A549 (cell line): ENCODE data around the gene CYP2S1. TPM values are rescaled to one million over a fixed set of nuclear protein-coding genes. Genes with fewer than 3 reads are reported as not detected.
A peak's percentile ranks its signal among the peaks of the same experiment; 100 is the strongest.

Experiments
- CEBPB ChIP-seq, 2 experiments: fragments of >200 bp in 1 of 2; sonication (Bioruptor Twin) in 1 of 2; formaldehyde crosslinking in 1 of 2; IDR thresholded peaks; 2 replicates each; pipeline ENCODE4 v1.6.1; 2012 to 2016
- CHD2 ChIP-seq: fragments of 150-350 bp; IDR thresholded peaks from 2 replicates; pipeline ENCODE4 v1.6.1; 2014; ENCODE audit warnings: low read length; ENCODE audit not compliant: partially characterized antibody
- CHD4 ChIP-seq: fragments of 200-600 bp; sonication (generic); IDR thresholded peaks from 2 replicates; pipeline ENCODE4 v1.6.1; 2016; ENCODE audit warnings: antibody characterized with exemption, mild to moderate bottlenecking, borderline replicate concordance
- EHF ChIP-seq: fragments of 250-450 bp; sonication (Bioruptor Pico); IDR thresholded peaks from 2 replicates; pipeline ENCODE4 v1.5.0; 2020; ENCODE audit warnings: mild to moderate bottlenecking
- EHMT2 ChIP-seq: fragments of 200-600 bp; sonication (generic); IDR thresholded peaks from 2 replicates; pipeline ENCODE4 v1.6.1; 2016; ENCODE audit warnings: antibody characterized with exemption, low read depth, mild to moderate bottlenecking, moderate library complexity
- EP300 ChIP-seq, 2 experiments: fragments of >200 bp; sonication (Bioruptor Twin); formaldehyde crosslinking; IDR thresholded peaks; 2 replicates in 1 of 2; 3 replicates in 1 of 2; pipeline ENCODE4 v1.6.1; 2016 to 2017
- ESRRA ChIP-seq: fragments of 150-350 bp; IDR thresholded peaks from 2 replicates; pipeline ENCODE4 v1.6.1; 2014; ENCODE audit warnings: mild to moderate bottlenecking, low read length, borderline replicate concordance
- GATA3 ChIP-seq: IDR thresholded peaks from 2 replicates; pipeline ENCODE4 v1.6.1; 2012; ENCODE audit warnings: borderline replicate concordance
- HEYL ChIP-seq: fragments of 250-450 bp; sonication (Bioruptor Pico); IDR thresholded peaks from 2 replicates; pipeline ENCODE4 v1.8.0; 2021; ENCODE audit warnings: mild to moderate bottlenecking, moderate library complexity
- HOXA7 ChIP-seq: fragments of 250-450 bp; sonication (Bioruptor Pico); IDR thresholded peaks from 2 replicates; pipeline ENCODE4 v1.5.0; 2020; ENCODE audit warnings: mild to moderate bottlenecking, moderate library complexity
- HOXB13 ChIP-seq: fragments of 250-450 bp; sonication (Bioruptor Pico); IDR thresholded peaks from 2 replicates; pipeline ENCODE4 v1.5.0; 2020; ENCODE audit warnings: low read depth, mild to moderate bottlenecking, moderate library complexity
- JUN ChIP-seq, 2 experiments: fragments of >200 bp; sonication (Bioruptor Twin); formaldehyde crosslinking; IDR thresholded peaks; 2 replicates in 1 of 2; 3 replicates in 1 of 2; pipeline ENCODE4 v1.6.1; 2016 to 2017
- NR3C1 ChIP-seq: fragments of >200 bp; sonication (Bioruptor Twin); formaldehyde crosslinking; IDR thresholded peaks from 3 replicates; pipeline ENCODE4 v1.6.1; 2017
- PHF8 ChIP-seq: fragments of 200-600 bp; sonication (generic); IDR thresholded peaks from 2 replicates; pipeline ENCODE4 v1.6.1; 2016; ENCODE audit warnings: low read depth, mild to moderate bottlenecking, antibody characterized with exemption, moderate library complexity, borderline replicate concordance
- POLR2A ChIP-seq: IDR thresholded peaks from 2 replicates; pipeline ENCODE4 v1.6.1; 2012; ENCODE audit warnings: mild to moderate bottlenecking, low read length
- RAD21 ChIP-seq, 2 experiments: fragments of >200 bp in 1 of 2; sonication (Bioruptor Twin) in 1 of 2; formaldehyde crosslinking in 1 of 2; IDR thresholded peaks in 1 of 2; conservative IDR thresholded peaks in 1 of 2; 2 replicates in 1 of 2; 3 replicates in 1 of 2; pipeline ENCODE4 v1.6.1; 2012 to 2018; ENCODE audit warnings: inconsistent platforms in 1 of 2
- SREBF2 ChIP-seq: fragments of 450-650 bp; IDR thresholded peaks from 2 replicates; pipeline ENCODE4 v1.6.1; 2014; ENCODE audit warnings: mild to moderate bottlenecking, moderate library complexity
- ZFP36 ChIP-seq: fragments of 450-650 bp; IDR thresholded peaks from 2 replicates; pipeline ENCODE4 v1.6.1; 2014; ENCODE audit warnings: borderline replicate concordance; ENCODE audit not compliant: partially characterized antibody
- ZNF302 ChIP-seq: fragments of 250-450 bp; sonication (Bioruptor Pico); IDR thresholded peaks from 2 replicates; pipeline ENCODE4 v1.9.0; 2021; ENCODE audit warnings: inconsistent platforms, mild to moderate bottlenecking, moderate library complexity
- ZSCAN20 ChIP-seq: fragments of 250-450 bp; sonication (Bioruptor Pico); IDR thresholded peaks from 2 replicates; pipeline ENCODE4 v1.8.0; 2022; ENCODE audit warnings: mild to moderate bottlenecking, moderate library complexity
- polyA plus RNA-seq, 4 experiments: library from polyadenylated mRNA; depleted of rRNA in 3 of 4; stranded (reverse); fragments of >200 nt; fragmentation: RNase III in 1 of 4; extraction: RNeasy Plus Mini Kit Qiagen cat#74134 plus additional on column Dnase treatment in 1 of 4; gene quantifications; 2 replicates in 3 of 4; 3 replicates in 1 of 4; pipeline ENCODE4 v1.2.3, GENCODE V29; 2011 to 2017
- TF ChIP-seq, protein P1 (sequence below): fragments of >200 bp; sonication (Bioruptor Twin); formaldehyde crosslinking; IDR thresholded peaks from 3 replicates; pipeline ENCODE4 v1.6.1; 2016
- TF ChIP-seq, protein P2 (sequence below): IDR thresholded peaks from 2 replicates; pipeline ENCODE4 v1.6.1; 2012
- TF ChIP-seq, protein P3 (sequence below): fragments of >200 bp; sonication (Bioruptor Twin); formaldehyde crosslinking; IDR thresholded peaks from 2 replicates; pipeline ENCODE4 v1.6.1; 2016
- TF ChIP-seq, protein P4 (sequence below): fragments of 250-450 bp; sonication (Bioruptor Pico); IDR thresholded peaks from 2 replicates; pipeline ENCODE4 v1.5.0; 2021; ENCODE audit warnings: mild to moderate bottlenecking, moderate library complexity, borderline replicate concordance
- TF ChIP-seq, protein P5 (sequence below): fragments of 250-450 bp; sonication (Bioruptor Pico); IDR thresholded peaks from 2 replicates; pipeline ENCODE4 v1.5.0; 2020; ENCODE audit warnings: low read depth, mild to moderate bottlenecking, moderate library complexity

The CYP2S1 gene
- polyA plus RNA-seq, 2 of the 4 experiments (the other 2 are of a cell fraction) = 8.6 to 28.1 TPM

DNA sequence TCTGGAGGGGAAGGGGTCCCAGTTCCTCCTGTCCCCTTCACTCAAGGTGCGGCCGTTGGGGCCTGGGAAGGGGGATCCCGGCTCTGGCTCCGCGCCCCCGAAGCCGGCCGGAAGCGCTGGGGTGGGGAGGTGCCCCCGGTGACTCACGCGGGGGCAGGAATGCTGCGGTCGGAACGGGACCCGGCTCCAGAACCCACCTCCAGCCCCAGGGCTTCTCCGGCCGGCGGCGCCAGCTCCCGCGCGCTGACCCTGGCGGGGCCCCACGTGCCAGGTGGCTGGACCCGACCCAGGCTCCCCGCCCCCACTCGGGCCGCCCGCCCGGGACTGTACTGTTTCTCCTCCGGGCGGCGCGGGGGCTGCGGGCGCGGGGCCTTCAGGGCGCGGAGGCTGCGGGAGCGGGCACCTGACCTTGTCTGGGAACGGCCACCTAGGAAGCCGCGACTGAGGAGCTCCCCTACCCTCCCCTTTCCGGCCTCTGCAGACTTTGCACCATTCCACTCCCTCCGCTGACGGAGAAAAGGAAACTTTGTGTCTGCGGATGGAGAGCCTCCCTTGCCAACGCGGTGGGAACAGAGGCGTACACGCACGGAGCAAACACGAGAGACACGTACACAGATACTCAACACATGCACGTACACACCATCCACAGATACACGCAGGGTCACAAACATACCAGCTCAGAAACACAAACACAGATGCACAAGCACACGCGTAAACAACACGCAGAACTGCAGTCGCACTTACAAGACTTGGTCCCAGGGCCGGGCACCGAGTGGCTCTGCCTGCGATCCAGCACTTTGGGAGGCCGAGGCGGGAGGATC lies 33.2 kb downstream of the CYP2S1 start (continued):
- TF ChIP-seq CHD2 = peak; percentile 29
- TF ChIP-seq, protein P1, sequence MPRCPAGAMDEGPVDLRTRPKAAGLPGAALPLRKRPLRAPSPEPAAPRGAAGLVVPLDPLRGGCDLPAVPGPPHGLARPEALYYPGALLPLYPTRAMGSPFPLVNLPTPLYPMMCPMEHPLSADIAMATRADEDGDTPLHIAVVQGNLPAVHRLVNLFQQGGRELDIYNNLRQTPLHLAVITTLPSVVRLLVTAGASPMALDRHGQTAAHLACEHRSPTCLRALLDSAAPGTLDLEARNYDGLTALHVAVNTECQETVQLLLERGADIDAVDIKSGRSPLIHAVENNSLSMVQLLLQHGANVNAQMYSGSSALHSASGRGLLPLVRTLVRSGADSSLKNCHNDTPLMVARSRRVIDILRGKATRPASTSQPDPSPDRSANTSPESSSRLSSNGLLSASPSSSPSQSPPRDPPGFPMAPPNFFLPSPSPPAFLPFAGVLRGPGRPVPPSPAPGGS = peak; percentile 88; the same call in 2 of the 3 replicates
- TF ChIP-seq EHMT2 = no peak
- no peak for TF ChIP-seq NR3C1
- no peak for TF ChIP-seq SREBF2
- TF ChIP-seq RAD21 (conservative IDR thresholded peaks at IDR 0.05 in 1 of 2, IDR thresholded peaks at IDR 0.05 in 1 of 2) = peak in 1 of 2 experiments; percentile 36; a peak in 3 of 5 replicates
- TF ChIP-seq ZNF302 (CRISPR knock-in tag) = peak; percentile 81
- TF ChIP-seq CHD4 = no peak
- TF ChIP-seq PHF8 = peak; percentile 45; the same call in 1 of the 2 replicates
- TF ChIP-seq, protein P2, sequence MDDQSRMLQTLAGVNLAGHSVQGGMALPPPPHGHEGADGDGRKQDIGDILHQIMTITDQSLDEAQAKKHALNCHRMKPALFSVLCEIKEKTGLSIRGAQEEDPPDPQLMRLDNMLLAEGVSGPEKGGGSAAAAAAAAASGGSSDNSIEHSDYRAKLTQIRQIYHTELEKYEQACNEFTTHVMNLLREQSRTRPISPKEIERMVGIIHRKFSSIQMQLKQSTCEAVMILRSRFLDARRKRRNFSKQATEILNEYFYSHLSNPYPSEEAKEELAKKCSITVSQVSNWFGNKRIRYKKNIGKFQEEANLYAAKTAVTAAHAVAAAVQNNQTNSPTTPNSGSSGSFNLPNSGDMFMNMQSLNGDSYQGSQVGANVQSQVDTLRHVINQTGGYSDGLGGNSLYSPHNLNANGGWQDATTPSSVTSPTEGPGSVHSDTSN = peak; percentile 87
- peak; percentile 80; the same call in 1 of the 2 replicates for TF ChIP-seq GATA3
- peak; percentile 72 to 93; a peak in 3 of 5 replicates for TF ChIP-seq EP300 (IDR thresholded peaks at IDR 0.05)
- no peak; the same call in 1 of the 2 replicates for TF ChIP-seq HEYL
- TF ChIP-seq HOXA7 (CRISPR knock-in tag) = peak; percentile 94; the same call in 1 of the 2 replicates
- TF ChIP-seq, protein P3, sequence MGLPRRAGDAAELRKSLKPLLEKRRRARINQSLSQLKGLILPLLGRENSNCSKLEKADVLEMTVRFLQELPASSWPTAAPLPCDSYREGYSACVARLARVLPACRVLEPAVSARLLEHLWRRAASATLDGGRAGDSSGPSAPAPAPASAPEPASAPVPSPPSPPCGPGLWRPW = no peak
- TF ChIP-seq JUN (IDR thresholded peaks at IDR 0.05) = peak; percentile 97 to 100
- 0 out of 2 replicates have a peak, but pooled peaks have one; percentile 32 for TF ChIP-seq EHF (CRISPR knock-in tag)
- peak in 1 of 2 experiments; percentile 61; a peak in 1 of 4 replicates for TF ChIP-seq CEBPB (IDR thresholded peaks at IDR 0.05)
- TF ChIP-seq ZFP36 = no peak
- TF ChIP-seq, protein P4, sequence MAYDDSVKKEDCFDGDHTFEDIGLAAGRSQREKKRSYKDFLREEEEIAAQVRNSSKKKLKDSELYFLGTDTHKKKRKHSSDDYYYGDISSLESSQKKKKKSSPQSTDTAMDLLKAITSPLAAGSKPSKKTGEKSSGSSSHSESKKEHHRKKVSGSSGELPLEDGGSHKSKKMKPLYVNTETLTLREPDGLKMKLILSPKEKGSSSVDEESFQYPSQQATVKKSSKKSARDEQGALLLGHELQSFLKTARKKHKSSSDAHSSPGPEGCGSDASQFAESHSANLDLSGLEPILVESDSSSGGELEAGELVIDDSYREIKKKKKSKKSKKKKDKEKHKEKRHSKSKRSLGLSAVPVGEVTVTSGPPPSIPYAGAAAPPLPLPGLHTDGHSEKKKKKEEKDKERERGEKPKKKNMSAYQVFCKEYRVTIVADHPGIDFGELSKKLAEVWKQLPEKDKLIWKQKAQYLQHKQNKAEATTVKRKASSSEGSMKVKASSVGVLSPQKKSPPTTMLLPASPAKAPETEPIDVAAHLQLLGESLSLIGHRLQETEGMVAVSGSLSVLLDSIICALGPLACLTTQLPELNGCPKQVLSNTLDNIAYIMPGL (CRISPR knock-in tag) = peak; percentile 90
- no peak; the same call in 1 of the 2 replicates for TF ChIP-seq POLR2A
- TF ChIP-seq ZSCAN20 = no peak
- TF ChIP-seq, protein P5, sequence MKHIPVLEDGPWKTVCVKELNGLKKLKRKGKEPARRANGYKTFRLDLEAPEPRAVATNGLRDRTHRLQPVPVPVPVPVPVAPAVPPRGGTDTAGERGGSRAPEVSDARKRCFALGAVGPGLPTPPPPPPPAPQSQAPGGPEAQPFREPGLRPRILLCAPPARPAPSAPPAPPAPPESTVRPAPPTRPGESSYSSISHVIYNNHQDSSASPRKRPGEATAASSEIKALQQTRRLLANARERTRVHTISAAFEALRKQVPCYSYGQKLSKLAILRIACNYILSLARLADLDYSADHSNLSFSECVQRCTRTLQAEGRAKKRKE (CRISPR knock-in tag) = peak; percentile 98
- peak; percentile 90 for TF ChIP-seq HOXB13 (CRISPR knock-in tag)
- no peak; the same call in 1 of the 2 replicates for TF ChIP-seq ESRRA
